Fibroblast of skin of back (primary cell): ENCODE data around the gene ETV6.

Experiments used
- DNase-seq: peaks from one replicate; pipeline ENCODE4 v3.0.0-alpha.2; 2013

The ETV6 gene

DNA sequence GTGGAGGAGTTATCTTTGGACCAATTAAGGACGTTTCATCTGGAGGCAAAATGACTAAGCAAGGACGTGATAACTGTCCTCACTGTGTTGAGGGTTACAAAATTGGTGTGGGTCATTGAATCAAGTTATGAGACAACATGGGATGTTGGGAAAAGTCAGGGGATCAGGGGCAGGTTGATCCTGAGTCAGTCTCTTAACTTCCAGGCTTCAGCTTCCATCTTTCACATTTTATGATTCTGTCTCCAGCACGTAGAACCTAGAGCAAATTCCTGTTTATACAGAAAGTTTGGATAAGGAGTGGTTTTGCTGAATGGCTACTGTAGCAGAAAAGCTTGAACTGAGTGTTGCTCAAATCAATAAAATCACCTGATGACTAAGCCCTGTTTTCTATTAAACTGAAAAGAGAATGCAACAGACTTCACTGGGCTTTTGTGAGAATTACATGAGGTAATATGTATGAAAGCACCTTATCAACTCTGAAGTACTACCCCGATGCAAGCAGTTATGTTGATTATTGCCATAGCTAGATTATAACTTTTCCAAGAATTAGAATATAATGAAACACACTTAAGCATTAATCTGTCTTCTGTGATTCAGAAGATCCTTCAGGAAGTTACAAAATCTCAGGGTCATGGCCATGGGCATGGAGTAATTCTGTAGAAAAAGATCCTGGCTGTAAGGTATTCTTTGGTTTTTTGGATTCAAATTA, 184.8 kb downstream of the ETV6 start:
- no peak for DNase-seq

- DNase-seq, result no peak
These were observed 185.5 kb downstream of the ETV6 start for GRCh38 chr12:11834931-11835330.

- no peak for DNase-seq
These were observed 187.0 kb downstream of the ETV6 start for GRCh38 chr12:11836282-11837151.

- DNase-seq, result no peak
These were observed 187.9 kb downstream of the ETV6 start for GRCh38 chr12:11837216-11837934.

DNA sequence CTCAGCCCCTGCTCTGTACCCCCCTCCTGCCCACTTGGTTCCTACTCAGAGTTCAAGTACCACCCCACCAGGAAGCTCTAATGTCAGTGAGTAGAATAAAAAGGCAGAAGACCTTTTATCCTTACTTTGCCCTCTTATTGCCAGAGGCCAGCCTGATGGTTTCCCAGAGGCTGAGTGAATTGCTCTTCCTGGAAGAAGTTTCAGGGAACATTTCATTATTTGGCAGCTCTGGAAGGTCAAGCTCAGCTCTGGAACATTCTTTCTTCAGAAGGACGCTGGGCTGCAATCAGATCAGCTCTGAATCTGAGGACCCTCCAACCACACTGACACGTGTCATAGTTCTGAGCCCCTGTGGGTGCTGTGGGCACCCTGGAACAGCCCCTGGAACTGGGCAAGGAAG, 188.9 kb downstream of the ETV6 start:
- DNase-seq, result no peak

- DNase-seq, result peak; percentile 56
These were observed 189.7 kb downstream of the ETV6 start for GRCh38 chr12:11839091-11839641.

GRCh38 chr12:11840366-11840765, 190.9 kb downstream of the ETV6 start:
- DNase-seq, result no peak

- DNase-seq, result no peak
These were observed 197.0 kb downstream of the ETV6 start for GRCh38 chr12:11846488-11846887.

DNA sequence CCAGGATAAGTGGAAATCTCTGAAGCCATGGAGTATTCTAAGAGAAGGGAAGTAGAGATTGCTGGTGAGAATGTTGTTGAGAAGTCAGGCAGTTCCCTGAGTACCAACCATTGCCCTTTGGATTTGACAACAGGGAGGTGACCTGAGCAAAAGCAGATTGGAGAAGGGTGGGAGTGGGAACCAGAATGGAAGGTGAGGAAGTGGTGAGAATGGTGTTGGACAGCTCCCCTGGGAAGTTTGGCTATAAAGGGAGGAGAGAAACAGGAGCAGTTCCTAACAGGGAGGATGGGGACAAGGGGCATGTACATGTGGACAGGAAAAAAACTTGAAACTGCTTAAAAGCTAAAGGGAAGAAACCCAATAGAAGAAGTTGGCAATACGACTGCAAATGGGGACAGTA, 198.1 kb downstream of the ETV6 start:
- DNase-seq, result no peak

GRCh38 chr12:11849757-11850504, 200.5 kb downstream of the ETV6 start:
- DNase-seq, result no peak

- no peak for DNase-seq
These were observed 203.7 kb downstream of the ETV6 start for GRCh38 chr12:11853126-11853525.

DNA sequence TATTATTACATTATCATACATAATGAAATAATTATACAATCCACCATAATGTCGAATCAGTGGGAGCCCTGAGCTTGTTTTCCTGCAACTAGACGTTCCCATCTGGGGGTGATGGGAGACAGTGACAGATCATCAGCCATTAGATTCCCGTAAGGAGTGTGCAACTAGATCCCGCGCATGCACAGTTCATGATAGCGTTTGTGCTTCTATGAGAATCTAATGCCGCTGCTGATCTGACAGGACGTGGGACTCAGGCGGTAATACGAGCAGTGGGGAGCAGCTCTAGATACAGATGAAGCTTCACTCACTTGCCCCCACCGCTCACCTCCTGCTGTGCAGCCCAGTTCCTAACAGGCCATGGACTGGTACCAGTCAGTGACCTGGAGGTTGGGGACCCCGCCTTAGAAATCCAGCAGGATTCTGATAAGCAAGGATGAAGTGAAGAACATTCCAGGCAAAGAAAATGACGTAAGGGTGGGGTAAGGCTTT, 204.6 kb downstream of the ETV6 start:
- no peak for DNase-seq

- DNase-seq, result no peak
These were observed 206.5 kb downstream of the ETV6 start for GRCh38 chr12:11855983-11856374.

- DNase-seq, result no peak
These were observed 207.5 kb downstream of the ETV6 start for GRCh38 chr12:11856971-11857370.

GRCh38 chr12:11859705-11860425, 210.4 kb downstream of the ETV6 start:
- no peak for DNase-seq

- DNase-seq, result no peak
These were observed 211.8 kb downstream of the ETV6 start for GRCh38 chr12:11861155-11861863.

GRCh38 chr12:11861864-11862600, 212.6 kb downstream of the ETV6 start:
- DNase-seq, result no peak

DNA sequence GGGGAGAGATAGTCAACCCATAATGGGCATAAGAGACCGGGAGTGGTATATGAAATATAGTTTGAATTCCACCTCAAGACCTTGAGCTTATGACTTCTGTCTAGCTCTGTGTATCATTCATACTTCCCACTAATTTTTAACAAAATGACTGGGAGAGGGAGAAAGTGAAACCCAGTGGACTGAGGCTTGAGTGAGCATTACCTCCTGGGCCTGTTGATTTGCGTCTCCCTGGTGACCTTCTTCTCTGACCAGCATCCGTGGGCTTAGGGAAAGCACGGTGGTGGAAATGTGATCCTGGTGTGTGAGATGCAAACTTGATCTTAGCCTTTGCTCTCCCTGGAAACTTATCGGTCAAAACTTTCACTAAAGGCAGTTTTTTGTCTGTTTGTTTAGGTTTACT, 213.3 kb downstream of the ETV6 start:
- no peak for DNase-seq

DNA sequence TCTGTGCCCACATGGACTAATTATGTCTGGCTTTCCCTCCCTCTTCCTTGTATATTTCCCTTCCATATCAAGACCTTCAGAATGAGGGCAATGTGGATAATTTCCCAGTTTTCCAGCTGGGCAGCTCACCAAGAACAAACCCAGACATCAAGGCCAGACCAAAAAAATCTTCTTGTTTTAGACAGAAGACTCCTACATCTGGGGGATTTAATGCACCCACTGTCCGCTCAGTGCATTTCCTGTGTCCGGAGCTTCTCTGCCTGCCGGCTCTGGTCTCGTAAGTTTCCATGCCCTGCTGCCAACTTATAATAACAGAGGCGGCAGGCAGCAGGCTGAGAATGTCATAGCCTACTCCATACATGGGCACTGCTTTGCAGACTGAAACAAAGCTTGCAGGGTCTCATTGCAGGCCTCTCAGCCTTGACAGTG, 214.0 kb downstream of the ETV6 start:
- no peak for DNase-seq

GRCh38 chr12:11863988-11864387, 214.5 kb downstream of the ETV6 start:
- DNase-seq, result no peak
